Gastrocnemius medialis (tissue), 4 donors: ENCODE data around the gene RNF144A.

Source experiments
- POLR2A ChIP-seq, 2 donors: fragments of 450-650 bp; IDR thresholded peaks; one replicate each; pipeline ENCODE4 v1.6.1; 2017; ENCODE audit warnings: antibody characterized with exemption in 2 of 2, mild to moderate bottlenecking in 2 of 2, moderate library complexity in 2 of 2
- TF ChIP-seq, protein P1 (sequence below), 5 experiments: fragments of 450-650 bp in 3 of 5; fragments of 200-600 bp in 2 of 5; sonication (generic) in 2 of 5; IDR thresholded peaks in 4 of 5; conservative IDR thresholded peaks in 1 of 5; 1 replicate in 4 of 5; 2 replicates in 1 of 5; pipeline ENCODE4 v1.5.1; 2016 to 2019; ENCODE audit warnings: antibody characterized with exemption in 5 of 5, mild to moderate bottlenecking in 3 of 5, moderate library complexity in 3 of 5

DNA sequence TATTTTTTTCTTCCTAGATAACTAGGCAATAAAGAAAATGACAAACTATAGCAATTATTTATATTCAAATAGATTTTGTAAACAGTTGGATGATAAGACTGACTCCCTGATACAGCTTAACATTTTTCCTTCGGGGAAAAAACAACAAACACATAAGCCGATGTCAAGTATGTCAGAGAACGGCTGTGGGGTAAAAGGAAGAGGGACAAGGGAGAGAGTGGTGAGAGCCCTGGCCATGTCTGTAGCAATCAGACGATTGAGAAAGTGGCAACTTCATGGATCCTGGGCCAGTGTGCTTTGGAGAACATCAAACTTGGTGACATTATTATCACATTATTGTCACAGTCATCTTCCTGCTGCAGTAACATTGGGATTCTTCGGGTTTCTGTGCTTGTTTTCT, 65.2 kb downstream of the RNF144A start:
- TF ChIP-seq, protein P1, sequence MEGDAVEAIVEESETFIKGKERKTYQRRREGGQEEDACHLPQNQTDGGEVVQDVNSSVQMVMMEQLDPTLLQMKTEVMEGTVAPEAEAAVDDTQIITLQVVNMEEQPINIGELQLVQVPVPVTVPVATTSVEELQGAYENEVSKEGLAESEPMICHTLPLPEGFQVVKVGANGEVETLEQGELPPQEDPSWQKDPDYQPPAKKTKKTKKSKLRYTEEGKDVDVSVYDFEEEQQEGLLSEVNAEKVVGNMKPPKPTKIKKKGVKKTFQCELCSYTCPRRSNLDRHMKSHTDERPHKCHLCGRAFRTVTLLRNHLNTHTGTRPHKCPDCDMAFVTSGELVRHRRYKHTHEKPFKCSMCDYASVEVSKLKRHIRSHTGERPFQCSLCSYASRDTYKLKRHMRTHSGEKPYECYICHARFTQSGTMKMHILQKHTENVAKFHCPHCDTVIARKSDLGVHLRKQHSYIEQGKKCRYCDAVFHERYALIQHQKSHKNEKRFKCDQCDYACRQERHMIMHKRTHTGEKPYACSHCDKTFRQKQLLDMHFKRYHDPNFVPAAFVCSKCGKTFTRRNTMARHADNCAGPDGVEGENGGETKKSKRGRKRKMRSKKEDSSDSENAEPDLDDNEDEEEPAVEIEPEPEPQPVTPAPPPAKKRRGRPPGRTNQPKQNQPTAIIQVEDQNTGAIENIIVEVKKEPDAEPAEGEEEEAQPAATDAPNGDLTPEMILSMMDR (IDR thresholded peaks at IDR 0.05 in 4 of 5, conservative IDR thresholded peaks at IDR 0.05 in 1 of 5) = no peak
- TF ChIP-seq POLR2A (IDR thresholded peaks at IDR 0.05) = no peak
